Endothelial cell of umbilical vein (primary cell): ENCODE results near the gene FBXO44. TPM values are rescaled to one million over a fixed set of nuclear protein-coding genes. Genes with fewer than 3 reads are reported as not detected.

Experiments
- BruUV-seq: library from RNA; stranded (reverse); fragments of 400-500 nt; replicated peaks from 2 replicates; lab custom pipeline; 2021; lab: Mats Ljungman, UMichigan
- CTCF ChIA-PET: fragments of 300-600, 350-600 bp; sonication (Branson Sonifier 250); formaldehyde crosslinking; loops from one replicate; lab custom pipeline; 2021; ENCODE audit warnings: antibody characterized with exemption, inconsistent platforms; lab: Charles Lee
- POLR2A ChIA-PET: fragments of 300-600, 350-600 bp; sonication (Branson Sonifier 250); formaldehyde crosslinking; loops from one replicate; lab custom pipeline; 2021; ENCODE audit warnings: antibody characterized with exemption, inconsistent platforms; lab: Charles Lee
- DNase-seq: peaks from one replicate; pipeline ENCODE4 v3.0.0-alpha.2; 2011; ENCODE audit warnings: low read depth, low spot score
- FAIRE-seq: peaks from 2 replicates; lab custom pipeline; 2011; peaks lifted over from hg19 to GRCh38; lab: Jason Lieb, UNC
- H2AFZ ChIP-seq: 2 replicates; pipeline ENCODE4 v1.6.0; 2012; ENCODE audit warnings: low read depth, low read length, control low read depth, inconsistent platforms
- H3K27ac ChIP-seq: 2 replicates; pipeline ENCODE4 v1.5.1; 2011; ENCODE audit warnings: low read depth, mild to moderate bottlenecking, control low read depth, low read length, moderate library complexity; ENCODE audit not compliant: insufficient read depth
- H3K27me3 ChIP-seq, 2 experiments: 2 replicates each; pipeline versions ENCODE4 v1.6.0 to v1.6.1; 2011; ENCODE audit warnings: low read length in 2 of 2, mixed read lengths in 1 of 2; ENCODE audit not compliant: control insufficient read depth in 2 of 2, insufficient read depth in 2 of 2
- H3K36me3 ChIP-seq, 2 experiments: 2 replicates in 1 of 2; 3 replicates in 1 of 2; pipeline ENCODE4 v1.5.1; 2011; ENCODE audit warnings: low read length in 2 of 2, mild to moderate bottlenecking in 1 of 2, moderate library complexity in 1 of 2; ENCODE audit not compliant: control insufficient read depth in 2 of 2, insufficient read depth in 2 of 2; ENCODE audit errors: extremely low read depth in 1 of 2
- H3K4me1 ChIP-seq: 3 replicates; pipeline ENCODE4 v1.5.1; 2011; ENCODE audit warnings: mild to moderate bottlenecking, low read length; ENCODE audit not compliant: control insufficient read depth, insufficient read depth; ENCODE audit errors: extremely low read depth
- H3K4me2 ChIP-seq: 2 replicates; pipeline ENCODE4 v1.6.1; 2011; ENCODE audit warnings: low read length, control low read depth, mixed read lengths; ENCODE audit not compliant: insufficient read depth
- H3K4me3 ChIP-seq, 3 experiments: fragments of 200-600 bp in 1 of 3; sonication (generic), shearing (Covaris generic) in 1 of 3; replicated peaks in 1 of 3; 2 replicates each; pipeline ENCODE4 v1.5.1; 2011 to 2016; ENCODE audit warnings: control low read depth in 3 of 3, low read length in 3 of 3, mild to moderate bottlenecking in 2 of 3, inconsistent platforms in 1 of 3, low read depth in 1 of 3, moderate library complexity in 1 of 3; ENCODE audit not compliant: insufficient read depth in 1 of 3
- H3K79me2 ChIP-seq: 2 replicates; pipeline ENCODE4 v1.6.0; 2012; ENCODE audit warnings: low read length, inconsistent platforms; ENCODE audit not compliant: control insufficient read depth, insufficient read depth
- H3K9ac ChIP-seq: replicated peaks from 2 replicates; pipeline ENCODE3; 2011; ENCODE audit warnings: low read length, control low read depth; ENCODE audit not compliant: insufficient read depth; ENCODE audit errors: extremely low read depth
- H3K9me1 ChIP-seq: replicated peaks from 3 replicates; pipeline ENCODE4 v1.6.0; 2011; ENCODE audit warnings: mild to moderate bottlenecking, low read length; ENCODE audit not compliant: control insufficient read depth, insufficient read depth; ENCODE audit errors: extremely low read depth
- H3K9me3 ChIP-seq: replicated peaks from 2 replicates; pipeline ENCODE4 v1.5.1; 2012; ENCODE audit warnings: low read length, inconsistent platforms; ENCODE audit not compliant: control insufficient read depth, insufficient read depth
- H4K20me1 ChIP-seq: replicated peaks from 2 replicates; pipeline ENCODE3; 2011; ENCODE audit warnings: mild to moderate bottlenecking, low read length; ENCODE audit not compliant: control insufficient read depth, insufficient read depth; ENCODE audit errors: extremely low read depth
- FOS ChIP-seq: IDR thresholded peaks from 2 replicates; pipeline ENCODE4 v1.6.1; 2011; ENCODE audit warnings: mild to moderate bottlenecking, low read length, moderate library complexity, borderline replicate concordance; ENCODE audit not compliant: insufficient read depth
- GATA2 ChIP-seq: IDR thresholded peaks from 2 replicates; pipeline ENCODE4 v1.7.0; 2011; ENCODE audit warnings: low read depth, mild to moderate bottlenecking, moderate library complexity, mixed read lengths, low read length; ENCODE audit not compliant: insufficient read length, insufficient read depth
- JUN ChIP-seq: IDR thresholded peaks from 2 replicates; pipeline ENCODE4 v1.6.1; 2011; ENCODE audit warnings: borderline replicate concordance, low read depth; ENCODE audit not compliant: insufficient read length, insufficient read depth
- MYC ChIP-seq: IDR thresholded peaks from one replicate; pipeline ENCODE4 v1.6.1; 2011; ENCODE audit warnings: mild to moderate bottlenecking, low read depth, low read length
- POLR2A ChIP-seq: IDR thresholded peaks from 2 replicates; pipeline ENCODE4 v1.6.1; 2012; ENCODE audit warnings: low read depth, mild to moderate bottlenecking, control low read depth, low read length
- POLR2AphosphoS5 ChIP-seq: IDR thresholded peaks from 2 replicates; pipeline ENCODE4 v1.6.1; 2012; ENCODE audit warnings: low read depth, mild to moderate bottlenecking, control low read depth, low read length, moderate library complexity; ENCODE audit not compliant: insufficient read depth
- dilution Hi-C: fragments of 300-500 bp; cut with MboI; formaldehyde crosslinking; loops from one replicate; pipeline ENCODE4 v1.15.0; 2019; ENCODE audit warnings: low sequenced_read_pairs; ENCODE audit not compliant: extremely low pct_ligation_motif_present
- intact Hi-C: fragments of 100-400 bp; cut with micrococcal nuclease; formaldehyde crosslinking; loops from one replicate; pipeline ENCODE4 v1.10.0; 2022
- polyA plus RNA-seq, 4 experiments: library from polyadenylated mRNA; depleted of rRNA in 3 of 4; stranded (reverse) in 3 of 4; unstranded in 1 of 4; fragments of >200 nt; gene quantifications; 2 replicates each; pipeline versions ENCODE4 v1.2.1 to v1.2.3, GENCODE V29; 2011 to 2012; ENCODE audit warnings: missing spikeins in 1 of 4
- total RNA-seq: library from RNA; stranded (reverse); gene quantifications from 2 replicates; pipeline ENCODE4 v1.2.3, GENCODE V29; 2021

The FBXO44 gene
- total and polyA plus RNA-seq, 2 donors (not counting 3 experiments of a cell fraction or from before 2014, with no cell fraction given), result 16.8 to 22.5 TPM

DNA sequence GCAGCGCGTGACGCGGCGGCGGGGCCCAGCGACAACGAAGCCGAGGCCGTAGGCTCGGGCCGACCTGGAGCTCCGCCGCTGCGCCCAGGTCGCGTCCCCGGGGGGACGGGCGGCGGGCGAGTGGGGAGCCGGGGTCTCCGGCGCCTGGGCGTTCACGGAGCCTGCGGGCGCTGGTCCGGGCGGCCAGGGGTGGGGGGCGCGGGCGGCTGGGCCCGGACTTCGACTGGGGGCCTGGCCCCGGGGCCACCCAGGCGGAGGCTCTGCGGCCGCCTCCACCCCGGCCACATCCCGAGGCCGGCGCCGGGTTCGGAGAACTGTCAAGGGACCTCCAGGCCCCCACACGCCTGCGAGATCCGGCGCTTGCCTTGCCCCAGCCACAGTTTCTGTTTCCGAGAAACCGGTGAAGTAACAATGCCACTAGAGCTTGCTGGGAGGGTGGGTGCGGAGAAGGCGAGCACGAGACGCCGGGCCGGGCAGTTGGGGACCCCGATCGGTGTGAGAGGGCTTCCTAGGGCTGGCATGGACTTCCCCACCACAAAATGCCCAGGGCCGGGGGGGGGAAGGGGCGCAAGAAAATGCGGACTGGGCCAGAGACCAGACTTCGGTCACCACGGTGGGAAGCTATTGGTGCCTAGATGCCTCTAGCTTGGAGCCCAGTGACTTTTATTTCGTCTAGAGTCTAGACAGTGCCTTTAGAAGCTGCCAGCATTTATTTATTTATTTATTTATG, 9.8 kb downstream of the FBXO44 start:
- no peaks in the 10 kb centered on the region for H3K9me3 ChIP-seq
- H3K4me1 ChIP-seq, result no peaks in the 10 kb centered on the region
- H4K20me1 ChIP-seq, result no peaks in the 10 kb centered on the region
- ChIA-PET POLR2A (interaction anchor here (0.7 to 1.3 kb wide), 4 partner anchors 14 to 243 kb away, joined by 3 to 5 read pairs (median 4); no protein-coding TSS in a partner anchor), CTCF (interaction anchor here (0.6 to 8.9 kb wide), 31 partner anchors 8 to 627 kb away, joined by 3 to 170 read pairs (median 5); partner anchors contain the start of genes AGTRAP, CLCN6, FBXO2 and FBXO44)
- FAIRE-seq (peak; percentile 50), DNase-seq (peak; percentile 23)
- H3K9ac ChIP-seq, result peak overlapping the region; percentile 47
- peak overlapping the region; percentile 23 to 55 (median 30) for H3K4me3 ChIP-seq
- intact Hi-C loops (loop anchor here (1.0 to 2.0 kb wide), 5 partner anchors 9 to 55 kb away; partner anchors contain the start of gene MAD2L2), dilution Hi-C loops (no loop called here)
- no TSS peak for BruUV-seq
- H3K4me2 ChIP-seq, result peak overlapping the region; percentile 72
- H3K27ac ChIP-seq, result no peak overlapping the region
- H3K79me2 ChIP-seq, result no peaks in the 10 kb centered on the region
- no peaks in the 10 kb centered on the region for H3K27me3 ChIP-seq
- H2AFZ ChIP-seq, result peak overlapping the region; percentile 94
- H3K9me1 ChIP-seq, result no peaks in the 10 kb centered on the region
- TF ChIP-seq POLR2A (no peak), FOS (no peak)
- no peaks in the 10 kb centered on the region for H3K36me3 ChIP-seq

DNA sequence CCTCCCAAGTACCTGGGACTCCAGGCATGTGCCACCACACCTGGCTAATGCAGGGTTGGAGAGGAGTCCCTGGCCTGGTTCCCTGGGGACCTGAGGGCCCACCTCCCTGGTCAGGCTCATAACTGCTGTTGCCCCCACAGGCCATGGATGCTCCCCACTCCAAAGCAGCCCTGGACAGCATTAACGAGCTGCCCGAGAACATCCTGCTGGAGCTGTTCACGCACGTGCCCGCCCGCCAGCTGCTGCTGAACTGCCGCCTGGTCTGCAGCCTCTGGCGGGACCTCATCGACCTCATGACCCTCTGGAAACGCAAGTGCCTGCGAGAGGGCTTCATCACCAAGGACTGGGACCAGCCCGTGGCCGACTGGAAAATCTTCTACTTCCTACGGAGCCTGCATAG, 13.8 kb downstream of the FBXO44 start:
- ChIA-PET CTCF (no interaction called here), POLR2A (no interaction called here)
- no peak for TF ChIP-seq POLR2AphosphoS5
- no peak for TF ChIP-seq JUN
- TF ChIP-seq MYC, result no peak
- TF ChIP-seq FOS, result no peak
- TF ChIP-seq GATA2, result no peak
- FAIRE-seq, result no peak
- intact Hi-C loops (no loop called here), dilution Hi-C loops (no loop called here)
- BruUV-seq, result no TSS peak
- Histone ChIP-seq H3K4me3 (no peak overlapping the region), H3K4me1 (no peaks in the 10 kb centered on the region), H2AFZ (no peak overlapping the region), H3K79me2 (no peaks in the 10 kb centered on the region), H3K9ac (no peak overlapping the region), H3K4me2 (no peak overlapping the region), H3K9me3 (no peaks in the 10 kb centered on the region), H3K36me3 (no peaks in the 10 kb centered on the region), H4K20me1 (no peaks in the 10 kb centered on the region), H3K9me1 (no peaks in the 10 kb centered on the region), H3K27ac (no peak overlapping the region), H3K27me3 (no peaks in the 10 kb centered on the region)
- no peak for DNase-seq
